Measurements from ENCODE around the gene ZNF189.

ZNF189 gene

DNA sequence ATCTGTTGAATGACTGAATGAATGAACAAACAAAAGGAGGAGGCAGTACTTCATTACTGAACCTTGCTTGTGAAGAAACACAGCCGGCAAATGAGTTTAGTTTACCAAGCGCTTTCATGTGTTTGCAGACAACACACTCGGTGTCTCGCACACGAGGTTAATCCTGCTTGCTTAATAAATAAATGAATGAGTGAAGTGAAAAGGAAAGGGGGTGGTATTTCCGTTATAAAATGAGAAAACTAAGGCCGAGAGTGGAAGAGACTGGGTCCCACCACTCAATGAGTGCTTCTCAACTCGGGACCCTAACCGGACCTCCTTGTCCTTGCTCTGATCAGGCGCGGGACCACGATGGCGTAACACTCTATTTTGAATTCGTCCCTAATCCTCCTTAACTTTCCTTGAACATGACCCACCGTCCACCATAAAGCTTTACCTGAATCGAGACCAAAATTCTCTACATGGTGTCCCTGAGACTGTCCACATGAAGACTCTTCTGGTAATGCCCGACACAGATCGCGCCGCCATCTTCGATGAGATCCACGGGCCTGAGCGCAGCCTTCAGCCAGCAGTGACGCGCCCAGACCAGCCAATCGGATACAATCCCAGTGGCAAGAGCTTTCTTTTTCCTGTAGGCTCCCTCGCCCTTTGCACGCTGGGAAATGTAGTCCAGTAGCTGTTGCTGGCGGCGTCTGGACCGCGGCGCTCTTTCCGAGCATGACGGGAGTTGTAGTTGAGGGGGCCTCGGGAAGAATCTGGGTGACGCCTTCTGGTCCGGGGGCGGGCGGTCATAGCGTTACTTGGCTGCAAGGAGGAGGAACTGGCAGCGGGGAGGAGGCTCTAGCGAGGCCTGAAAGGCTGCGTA is at the start of gene ZNF189, which contains the start of gene MRPL50:
ZNF189 (plus strand) TSS at position 784 of the 862 bp plus-strand sequence. CDS start 306 bp downstream, outside the sequence.
MRPL50 (minus strand) TSS at position 551 of the 862 bp plus-strand sequence; CDS start at position 525, 26 bp downstream.
- Histone ChIP-seq H3K79me2 (ENCODE audit: low read length) (peaks cover 97% of the 10 kb centered on the region), H3K9ac (ENCODE audit: low read length) (peak within 1 kb of the TSS; percentile 88), H3K4me2 (ENCODE audit: low read depth, low read length) (peak within 1 kb of the TSS; percentile 84), H4K20me1 (ENCODE audit: insufficient read depth, low read length) (no peaks in the 10 kb centered on the region), H3K27me3 (replicated peaks; ENCODE audit: insufficient read depth, low read length) (no peaks in the 10 kb centered on the region), H2AFZ (ENCODE audit: low read length) (peak within 1 kb of the TSS; percentile 92), H3K27ac (ENCODE audit: low read length) (peak within 1 kb of the TSS; percentile 60), H3K4me3 (ENCODE audit: low read length) (peak within 1 kb of the TSS; percentile 77), H3F3A (ENCODE audit: insufficient read depth, low read length) (no peaks in the 10 kb centered on the region), H3K9me2 (replicated peaks; ENCODE audit: insufficient read depth, low read length) (no peaks in the 10 kb centered on the region), H3K4me1 (ENCODE audit: low read length) (peaks cover 23% of the 10 kb centered on the region), H3K36me3 (replicated peaks; ENCODE audit: insufficient read depth, low read length) (peaks cover 41% of the 10 kb centered on the region), H3K9me3 (replicated peaks; ENCODE audit: insufficient read depth, low read length) (no peaks in the 10 kb centered on the region)
- peak; percentile 99 for DNase-seq
- no peak for TF ChIP-seq EZH2 (optimal IDR thresholded peaks at IDR 0.05; ENCODE audit: low read depth, low read length)
- TF ChIP-seq EZH2phosphoT487 (IDR thresholded peaks at IDR 0.05; ENCODE audit: low read length), result no peak
- no peak for TF ChIP-seq CTCF (IDR thresholded peaks at IDR 0.05; ENCODE audit: low read length)

DNA sequence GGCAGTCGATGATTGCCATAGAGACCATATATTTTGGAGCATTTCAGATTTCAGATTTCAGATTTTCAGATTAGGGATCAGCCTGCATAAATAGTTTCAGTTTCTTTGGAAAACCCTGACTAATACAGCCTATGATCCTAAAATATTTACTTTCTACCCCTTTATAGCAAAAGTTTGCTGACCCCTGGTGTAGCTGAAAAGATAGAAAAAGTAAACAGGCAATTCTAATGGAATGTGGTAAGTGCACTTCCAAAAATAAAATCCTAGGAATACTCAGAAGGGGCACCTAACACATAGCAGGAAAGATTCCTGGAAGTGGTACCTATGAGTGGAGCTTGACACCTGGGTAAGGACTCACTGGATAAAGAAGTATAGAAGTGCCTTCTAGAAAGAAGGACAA is 48.4 kb upstream of the ZNF189 start:
- H4K20me1 ChIP-seq (ENCODE audit: insufficient read depth, low read length), result no peaks in the 10 kb centered on the region
- no peak for TF ChIP-seq EZH2phosphoT487 (IDR thresholded peaks at IDR 0.05; ENCODE audit: low read length)
- no peak for TF ChIP-seq EZH2 (optimal IDR thresholded peaks at IDR 0.05; ENCODE audit: low read depth, low read length)
- TF ChIP-seq CTCF (IDR thresholded peaks at IDR 0.05; ENCODE audit: low read length), result no peak
- no peak overlapping the region for H3K4me3 ChIP-seq (ENCODE audit: low read length)
- H3K79me2 ChIP-seq (ENCODE audit: low read length), result no peaks in the 10 kb centered on the region
- H3K27ac ChIP-seq (ENCODE audit: low read length), result no peak overlapping the region
- no peak for DNase-seq
- no peaks in the 10 kb centered on the region for H3K27me3 ChIP-seq (replicated peaks; ENCODE audit: insufficient read depth, low read length)
- H3K9ac ChIP-seq (ENCODE audit: low read length), result no peak overlapping the region
- no peaks in the 10 kb centered on the region for H3F3A ChIP-seq (ENCODE audit: insufficient read depth, low read length)
- H3K9me3 ChIP-seq (replicated peaks; ENCODE audit: insufficient read depth, low read length), result no peaks in the 10 kb centered on the region
- H3K4me1 ChIP-seq (ENCODE audit: low read length), result no peaks in the 10 kb centered on the region
- no peaks in the 10 kb centered on the region for H3K36me3 ChIP-seq (replicated peaks; ENCODE audit: insufficient read depth, low read length)
- no peaks in the 10 kb centered on the region for H3K9me2 ChIP-seq (replicated peaks; ENCODE audit: insufficient read depth, low read length)
- no peak overlapping the region for H3K4me2 ChIP-seq (ENCODE audit: low read depth, low read length)
- no peak overlapping the region for H2AFZ ChIP-seq (ENCODE audit: low read length)

DNA sequence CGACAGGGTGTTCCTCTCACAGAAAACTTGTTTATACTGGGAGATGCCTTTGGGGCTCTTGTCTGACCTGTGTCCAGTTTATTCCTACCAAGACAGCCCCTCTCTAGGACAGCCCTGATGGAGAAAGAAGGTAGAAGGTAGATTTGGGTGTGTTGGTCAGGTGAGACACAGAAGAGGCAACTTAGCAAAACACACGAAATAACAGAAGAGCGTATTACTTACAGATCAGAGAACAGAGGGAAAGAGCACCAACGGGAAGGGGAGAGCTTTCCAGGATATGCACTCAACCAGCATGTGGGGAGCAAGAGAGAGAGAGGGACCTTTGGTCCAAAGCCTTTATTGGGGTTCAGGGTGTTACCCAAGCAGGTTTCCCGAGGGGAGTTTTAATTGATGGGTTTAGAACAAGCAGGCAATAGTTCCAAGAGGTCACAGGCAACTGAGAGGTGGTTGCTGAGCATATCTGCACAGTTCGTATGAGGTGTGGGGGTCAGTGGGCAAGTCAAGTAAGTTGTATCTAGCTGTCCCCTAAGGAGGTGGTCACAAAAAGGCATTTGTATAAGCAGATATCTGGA is 45.7 kb upstream of the ZNF189 start:
- Histone ChIP-seq H3F3A (ENCODE audit: insufficient read depth, low read length) (no peaks in the 10 kb centered on the region), H3K4me2 (ENCODE audit: low read depth, low read length) (no peak overlapping the region), H3K79me2 (ENCODE audit: low read length) (no peaks in the 10 kb centered on the region), H3K4me1 (ENCODE audit: low read length) (no peaks in the 10 kb centered on the region), H3K9me3 (replicated peaks; ENCODE audit: insufficient read depth, low read length) (no peaks in the 10 kb centered on the region), H4K20me1 (ENCODE audit: insufficient read depth, low read length) (no peaks in the 10 kb centered on the region), H3K27me3 (replicated peaks; ENCODE audit: insufficient read depth, low read length) (no peaks in the 10 kb centered on the region), H2AFZ (ENCODE audit: low read length) (no peak overlapping the region), H3K36me3 (replicated peaks; ENCODE audit: insufficient read depth, low read length) (no peaks in the 10 kb centered on the region), H3K4me3 (ENCODE audit: low read length) (no peak overlapping the region), H3K9ac (ENCODE audit: low read length) (no peak overlapping the region), H3K9me2 (replicated peaks; ENCODE audit: insufficient read depth, low read length) (no peaks in the 10 kb centered on the region), H3K27ac (ENCODE audit: low read length) (no peak overlapping the region)
- no peak for DNase-seq
- TF ChIP-seq EZH2 (optimal IDR thresholded peaks at IDR 0.05; ENCODE audit: low read depth, low read length), result no peak
- TF ChIP-seq EZH2phosphoT487 (IDR thresholded peaks at IDR 0.05; ENCODE audit: low read length), result no peak
- no peak for TF ChIP-seq CTCF (IDR thresholded peaks at IDR 0.05; ENCODE audit: low read length)

Measured in MM.1S (cell line).